Mesenchymal stem cell (in vitro differentiated cells and primary cell): ENCODE data around the gene BMP15.

Experiments
- DNase-seq: peaks from one replicate; pipeline ENCODE4 v3.0.0-alpha.2; 2013
- H2AFZ ChIP-seq: one replicate; pipeline ENCODE4 v1.6.1; 2013; ENCODE audit warnings: low read depth, mild to moderate bottlenecking, control low read depth, inconsistent platforms, low read length, moderate library complexity
- H2AK5ac ChIP-seq: 2 replicates; pipeline ENCODE4 v1.6.1; 2013; ENCODE audit warnings: low read length, moderate library complexity, mild to moderate bottlenecking, inconsistent platforms; ENCODE audit not compliant: severe bottlenecking
- H2BK120ac ChIP-seq: one replicate; pipeline ENCODE4 v1.6.1; 2013; ENCODE audit warnings: low read depth, mild to moderate bottlenecking, inconsistent platforms, low read length, moderate library complexity
- H2BK12ac ChIP-seq, 2 experiments: one replicate each; pipeline ENCODE4 v1.6.1; 2013; ENCODE audit warnings: inconsistent platforms in 2 of 2, low read length in 2 of 2, mild to moderate bottlenecking in 2 of 2, moderate library complexity in 2 of 2, control low read depth in 1 of 2
- H2BK15ac ChIP-seq: one replicate; pipeline ENCODE4 v1.6.1; 2013; ENCODE audit warnings: mild to moderate bottlenecking, low read depth, inconsistent platforms; ENCODE audit not compliant: poor library complexity, severe bottlenecking
- H2BK5ac ChIP-seq: 2 replicates; pipeline ENCODE4 v1.6.1; 2013; ENCODE audit warnings: low read depth, mild to moderate bottlenecking, low read length, control low read depth, inconsistent platforms; ENCODE audit not compliant: poor library complexity, severe bottlenecking
- H3K14ac ChIP-seq, 2 experiments: one replicate each; pipeline ENCODE4 v1.6.1; 2013; ENCODE audit warnings: inconsistent platforms in 2 of 2, low read length in 2 of 2, control low read depth in 1 of 2, mild to moderate bottlenecking in 1 of 2, moderate library complexity in 1 of 2
- H3K18ac ChIP-seq, 2 experiments: one replicate each; pipeline ENCODE4 v1.6.1; 2013; ENCODE audit warnings: inconsistent platforms in 2 of 2, low read length in 2 of 2, control low read depth in 1 of 2, low read depth in 1 of 2, mild to moderate bottlenecking in 1 of 2
- H3K23ac ChIP-seq, 2 experiments: one replicate each; pipeline ENCODE4 v1.6.1; 2013; ENCODE audit warnings: inconsistent platforms in 2 of 2, low read length in 2 of 2, mild to moderate bottlenecking in 2 of 2, moderate library complexity in 2 of 2, control low read depth in 1 of 2
- H3K27ac ChIP-seq: 2 replicates; pipeline ENCODE4 v1.5.1; 2013; ENCODE audit warnings: mild to moderate bottlenecking, moderate library complexity, low read length, control low read depth, inconsistent platforms; ENCODE audit not compliant: poor library complexity, severe bottlenecking
- H3K27me3 ChIP-seq, 2 experiments: 2 replicates each; pipeline versions ENCODE4 v1.6.1 to v1.7.0; 2013; ENCODE audit warnings: low read length in 2 of 2, mild to moderate bottlenecking in 2 of 2, moderate library complexity in 2 of 2, control low read depth in 1 of 2, inconsistent platforms in 1 of 2; ENCODE audit not compliant: control insufficient read depth in 1 of 2, insufficient read depth in 1 of 2
- H3K36me3 ChIP-seq, 2 experiments: 2 replicates each; pipeline versions ENCODE4 v1.6.1 to v1.7.0; 2013; ENCODE audit warnings: low read length in 2 of 2, control low read depth in 1 of 2, inconsistent platforms in 1 of 2, low read depth in 1 of 2, mild to moderate bottlenecking in 1 of 2; ENCODE audit not compliant: insufficient read depth in 2 of 2, control insufficient read depth in 1 of 2
- H3K4ac ChIP-seq, 2 experiments: one replicate each; pipeline ENCODE4 v1.6.1; 2013; ENCODE audit warnings: inconsistent platforms in 2 of 2, low read length in 2 of 2, mild to moderate bottlenecking in 2 of 2, moderate library complexity in 2 of 2, control low read depth in 1 of 2, low read depth in 1 of 2
- H3K4me1 ChIP-seq: 2 replicates; pipeline ENCODE4 v1.6.1; 2013; ENCODE audit warnings: low read depth, low read length, control low read depth; ENCODE audit not compliant: control insufficient read depth, insufficient read depth
- H3K4me2 ChIP-seq: 2 replicates; pipeline ENCODE4 v1.6.1; 2013; ENCODE audit warnings: low read length, mild to moderate bottlenecking, inconsistent platforms; ENCODE audit not compliant: poor library complexity, severe bottlenecking
- H3K4me3 ChIP-seq, 2 experiments: 2 replicates each; pipeline versions ENCODE4 v1.5.1 to v1.7.0; 2013; ENCODE audit warnings: low read length in 2 of 2, mild to moderate bottlenecking in 2 of 2, control low read depth in 1 of 2, low read depth in 1 of 2; ENCODE audit not compliant: insufficient read depth in 1 of 2
- H3K79me1 ChIP-seq: replicated peaks from 2 replicates; pipeline ENCODE4 v1.6.1; 2013; ENCODE audit warnings: mild to moderate bottlenecking, control low read depth, low read length, inconsistent platforms; ENCODE audit not compliant: poor library complexity, severe bottlenecking
- H3K9ac ChIP-seq: 2 replicates; pipeline ENCODE4 v1.7.0; 2013; ENCODE audit warnings: mild to moderate bottlenecking, low read length, moderate library complexity
- H3K9me3 ChIP-seq: 2 replicates; pipeline ENCODE4 v1.7.0; 2013; ENCODE audit warnings: mild to moderate bottlenecking, low read length; ENCODE audit not compliant: control insufficient read depth
- H4K8ac ChIP-seq: one replicate; pipeline ENCODE4 v1.6.1; 2013; ENCODE audit warnings: inconsistent platforms, mild to moderate bottlenecking, low read length, moderate library complexity
- H4K91ac ChIP-seq: one replicate; pipeline ENCODE4 v1.6.1; 2013; ENCODE audit warnings: mild to moderate bottlenecking, low read length, inconsistent platforms
- WGBS: methylation state at CpG from one replicate; pipeline ENCODE4 v1.1.7; 2013; ENCODE audit warnings: mixed read lengths; 5-methylcytosine and 5-hydroxymethylcytosine counted together

Gene BMP15

GRCh38 chrX:50874876-50875275 is 35.7 kb upstream of the BMP15 start:
- Histone ChIP-seq H2BK5ac (no peak overlapping the region), H3K9me3 (no peaks in the 10 kb centered on the region), H3K14ac (no peak overlapping the region), H2BK120ac (no peak overlapping the region), H4K8ac (no peak overlapping the region), H2BK12ac (no peak overlapping the region), H3K36me3 (no peaks in the 10 kb centered on the region), H4K91ac (no peak overlapping the region), H3K4me3 (no peak overlapping the region), H3K9ac (no peak overlapping the region), H3K4me2 (no peak overlapping the region), H3K79me1 (no peaks in the 10 kb centered on the region), H2BK15ac (no peak overlapping the region), H3K4ac (no peak overlapping the region), H2AK5ac (no peak overlapping the region), H3K27me3 (peaks cover 3 to 49% of the 10 kb centered on the region in 2 experiments), H3K4me1 (no peaks in the 10 kb centered on the region), H3K27ac (no peak overlapping the region), H3K23ac (no peak overlapping the region), H2AFZ (no peak overlapping the region), H3K18ac (no peak overlapping the region)
- WGBS, result 0% methylated on average over 1 of the region's 3 CpGs
- DNase-seq, result no peak

GRCh38 chrX:50876551-50876950 is 34.0 kb upstream of the BMP15 start:
- H3K14ac ChIP-seq, result no peak overlapping the region
- no peak overlapping the region for H3K9ac ChIP-seq
- H3K27ac ChIP-seq, result no peak overlapping the region
- H4K8ac ChIP-seq, result no peak overlapping the region
- no peak overlapping the region for H2BK12ac ChIP-seq
- H3K23ac ChIP-seq, result no peak overlapping the region
- peaks cover 0 to 33% of the 10 kb centered on the region in 2 experiments for H3K27me3 ChIP-seq
- no peak overlapping the region for H2BK15ac ChIP-seq
- no peak overlapping the region for H2BK120ac ChIP-seq
- no peak overlapping the region for H3K4ac ChIP-seq
- no peak overlapping the region for H3K4me3 ChIP-seq
- no peak overlapping the region for H3K4me2 ChIP-seq
- DNase-seq, result no peak
- H4K91ac ChIP-seq, result no peak overlapping the region
- H3K79me1 ChIP-seq, result no peaks in the 10 kb centered on the region
- H2BK5ac ChIP-seq, result no peak overlapping the region
- H3K9me3 ChIP-seq, result no peaks in the 10 kb centered on the region
- H3K36me3 ChIP-seq, result no peaks in the 10 kb centered on the region
- WGBS, result 70% methylated on average over 3 of the region's 4 CpGs
- H2AFZ ChIP-seq, result no peak overlapping the region
- H3K4me1 ChIP-seq, result no peaks in the 10 kb centered on the region
- no peak overlapping the region for H2AK5ac ChIP-seq
- H3K18ac ChIP-seq, result no peak overlapping the region

DNA sequence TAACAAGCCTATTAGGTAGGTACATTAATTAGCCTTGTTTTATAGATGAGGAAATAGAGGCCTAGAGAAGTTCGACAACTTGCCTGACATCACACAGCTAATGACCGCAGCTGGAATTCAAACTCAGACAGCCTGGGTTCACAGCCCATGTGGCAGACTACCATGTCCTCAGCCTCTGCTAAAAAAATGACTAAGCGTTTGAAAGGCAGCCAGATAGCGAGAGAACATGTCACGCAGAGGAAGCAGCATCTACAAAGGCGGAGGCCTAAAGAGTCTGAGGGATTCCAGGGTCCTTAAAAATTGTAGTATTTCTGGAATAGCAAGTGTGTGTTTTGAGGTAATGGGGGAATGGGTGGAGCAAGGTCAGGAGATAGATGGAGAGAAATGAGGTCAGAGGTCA is 33.2 kb upstream of the BMP15 start:
- H2BK5ac ChIP-seq, result no peak overlapping the region
- no peak overlapping the region for H2AFZ ChIP-seq
- no peak overlapping the region for H2BK120ac ChIP-seq
- H3K18ac ChIP-seq, result no peak overlapping the region
- no peak for DNase-seq
- no peak overlapping the region for H3K9ac ChIP-seq
- H3K27me3 ChIP-seq, result peaks cover 0 to 26% of the 10 kb centered on the region in 2 experiments
- 91% methylated on average over 6 of the region's 6 CpGs for WGBS
- H3K23ac ChIP-seq, result no peak overlapping the region
- no peak overlapping the region for H3K4me2 ChIP-seq
- H3K9me3 ChIP-seq, result no peaks in the 10 kb centered on the region
- no peak overlapping the region for H2AK5ac ChIP-seq
- no peak overlapping the region for H4K91ac ChIP-seq
- H3K4ac ChIP-seq, result no peak overlapping the region
- no peak overlapping the region for H4K8ac ChIP-seq
- H3K36me3 ChIP-seq, result no peaks in the 10 kb centered on the region
- H3K14ac ChIP-seq, result no peak overlapping the region
- no peak overlapping the region for H3K27ac ChIP-seq
- H2BK15ac ChIP-seq, result no peak overlapping the region
- no peak overlapping the region for H2BK12ac ChIP-seq
- no peak overlapping the region for H3K4me3 ChIP-seq
- H3K4me1 ChIP-seq, result no peaks in the 10 kb centered on the region
- no peaks in the 10 kb centered on the region for H3K79me1 ChIP-seq

DNA sequence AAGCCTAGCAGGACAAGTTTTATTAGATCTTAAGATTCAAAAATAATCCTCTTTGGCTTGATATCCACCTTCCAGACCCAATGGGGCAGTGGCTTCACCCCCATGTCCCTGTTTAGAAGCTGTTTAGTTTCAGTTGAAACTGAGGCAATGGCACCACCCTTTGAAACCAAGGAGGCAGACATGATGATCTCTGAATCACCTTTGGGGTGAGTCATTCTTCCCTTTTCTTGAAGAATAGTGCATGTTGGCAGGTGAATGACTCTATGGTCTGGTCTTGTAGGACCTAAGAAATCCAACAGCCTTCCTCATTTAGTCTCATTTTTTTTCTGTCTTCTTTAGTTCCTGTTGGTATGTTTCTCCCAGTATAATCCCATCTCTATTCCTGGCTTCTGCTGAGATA is 29.5 kb upstream of the BMP15 start:
- H3K4me1 ChIP-seq, result no peaks in the 10 kb centered on the region
- no peak overlapping the region for H3K4me3 ChIP-seq
- H2AK5ac ChIP-seq, result no peak overlapping the region
- no peak overlapping the region for H3K4me2 ChIP-seq
- H3K18ac ChIP-seq, result no peak overlapping the region
- H3K27me3 ChIP-seq, result peaks cover 0 to 12% of the 10 kb centered on the region in 2 experiments
- no peak for DNase-seq
- H3K79me1 ChIP-seq, result no peaks in the 10 kb centered on the region
- H2BK120ac ChIP-seq, result no peak overlapping the region
- H3K4ac ChIP-seq, result no peak overlapping the region
- H3K27ac ChIP-seq, result no peak overlapping the region
- no peaks in the 10 kb centered on the region for H3K36me3 ChIP-seq
- H4K8ac ChIP-seq, result no peak overlapping the region
- H3K9me3 ChIP-seq, result no peaks in the 10 kb centered on the region
- no peak overlapping the region for H4K91ac ChIP-seq
- H3K23ac ChIP-seq, result no peak overlapping the region
- no peak overlapping the region for H2BK12ac ChIP-seq
- H2AFZ ChIP-seq, result no peak overlapping the region
- no peak overlapping the region for H2BK5ac ChIP-seq
- H3K14ac ChIP-seq, result no peak overlapping the region
- no peak overlapping the region for H2BK15ac ChIP-seq
- no peak overlapping the region for H3K9ac ChIP-seq
